NB4 (cell line): ENCODE data around the gene SMTNL1.

ENCODE experiments used
- CTCF ChIP-seq: IDR thresholded peaks from one replicate; pipeline ENCODE4 v1.5.1; 2012; ENCODE audit warnings: low read depth, low read length
- MAX ChIP-seq: IDR thresholded peaks from 2 replicates; pipeline ENCODE4 v1.6.1; 2011; ENCODE audit warnings: low read depth, low read length
- MYC ChIP-seq: IDR thresholded peaks from 2 replicates; pipeline ENCODE4 v1.6.1; 2011; ENCODE audit warnings: low read depth, low read length
- POLR2A ChIP-seq: IDR thresholded peaks from 2 replicates; pipeline ENCODE4 v1.6.1; 2011; ENCODE audit warnings: mild to moderate bottlenecking; ENCODE audit not compliant: insufficient read length; ENCODE audit errors: extremely low read depth

GRCh38 chr11:57588046-57588710 is 50.8 kb downstream of the SMTNL1 start:
- TF ChIP-seq CTCF (no peak), POLR2A (no peak), MAX (no peak), MYC (no peak)
